ENCODE data around the gene WNT3.
A peak's percentile ranks its signal among the peaks of the same experiment; 100 is the strongest.

The WNT3 gene

DNA sequence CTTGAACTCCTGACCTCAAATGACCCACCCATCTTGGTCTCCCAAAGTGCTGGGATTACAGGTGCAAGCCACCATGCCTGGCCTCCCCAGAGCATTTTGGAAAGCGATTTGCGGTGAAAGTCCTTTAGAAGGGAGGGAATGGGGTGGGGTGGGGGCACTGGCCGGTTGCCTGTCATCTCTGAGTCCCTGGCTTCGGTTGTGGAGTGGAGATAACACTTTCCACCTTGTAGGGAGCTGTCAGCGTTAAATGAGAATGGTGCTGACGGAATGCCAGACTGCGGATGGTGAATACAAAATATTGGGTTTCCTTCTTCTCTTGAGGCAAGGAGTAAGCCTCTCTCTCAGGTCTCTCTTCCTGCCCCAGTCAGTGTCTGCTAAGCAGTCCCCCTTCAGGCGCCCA lies 5.2 kb upstream of the WNT3 start:
- H3K9me3 Mint-ChIP-seq: no peaks in the 10 kb centered on the region
- H3K4me1 Mint-ChIP-seq: peaks cover 15% of the 10 kb centered on the region
- no peak overlapping the region for H3K4me3 Mint-ChIP-seq
- H3K27ac Mint-ChIP-seq: no peak overlapping the region
- ATAC-seq: no peak
- H3K36me3 Mint-ChIP-seq: no peaks in the 10 kb centered on the region
- DNase-seq (ENCODE audit: low spot score in 2 of 2): no peak

DNA sequence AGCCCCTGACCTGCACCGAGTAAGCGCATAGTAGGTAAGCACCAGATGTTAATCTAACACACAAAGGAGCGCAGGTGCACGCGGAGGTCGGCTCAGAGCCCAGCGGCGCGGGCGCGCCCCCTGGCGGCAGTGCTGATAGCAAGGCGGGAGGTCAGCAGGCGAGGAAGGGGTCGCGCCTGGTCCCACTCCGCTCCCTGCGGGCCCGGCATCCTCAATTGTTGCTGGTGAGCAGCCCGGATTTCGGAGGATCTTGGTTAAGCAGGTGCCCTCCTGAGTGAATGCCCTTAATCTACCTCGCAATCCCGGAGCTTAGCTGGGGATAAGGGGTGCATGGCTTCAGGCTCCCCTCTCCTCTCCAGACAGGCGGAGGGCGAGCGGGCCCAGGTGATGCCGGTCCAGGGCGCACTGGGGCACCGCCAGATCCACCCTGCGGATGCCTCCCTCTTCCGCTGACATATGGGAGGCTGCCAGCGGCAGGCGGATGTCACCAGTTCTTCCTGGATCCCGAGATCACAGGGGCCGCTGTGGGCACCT lies 4.0 kb upstream of the WNT3 start:
- H3K9me3 Mint-ChIP-seq: no peaks in the 10 kb centered on the region

DNA sequence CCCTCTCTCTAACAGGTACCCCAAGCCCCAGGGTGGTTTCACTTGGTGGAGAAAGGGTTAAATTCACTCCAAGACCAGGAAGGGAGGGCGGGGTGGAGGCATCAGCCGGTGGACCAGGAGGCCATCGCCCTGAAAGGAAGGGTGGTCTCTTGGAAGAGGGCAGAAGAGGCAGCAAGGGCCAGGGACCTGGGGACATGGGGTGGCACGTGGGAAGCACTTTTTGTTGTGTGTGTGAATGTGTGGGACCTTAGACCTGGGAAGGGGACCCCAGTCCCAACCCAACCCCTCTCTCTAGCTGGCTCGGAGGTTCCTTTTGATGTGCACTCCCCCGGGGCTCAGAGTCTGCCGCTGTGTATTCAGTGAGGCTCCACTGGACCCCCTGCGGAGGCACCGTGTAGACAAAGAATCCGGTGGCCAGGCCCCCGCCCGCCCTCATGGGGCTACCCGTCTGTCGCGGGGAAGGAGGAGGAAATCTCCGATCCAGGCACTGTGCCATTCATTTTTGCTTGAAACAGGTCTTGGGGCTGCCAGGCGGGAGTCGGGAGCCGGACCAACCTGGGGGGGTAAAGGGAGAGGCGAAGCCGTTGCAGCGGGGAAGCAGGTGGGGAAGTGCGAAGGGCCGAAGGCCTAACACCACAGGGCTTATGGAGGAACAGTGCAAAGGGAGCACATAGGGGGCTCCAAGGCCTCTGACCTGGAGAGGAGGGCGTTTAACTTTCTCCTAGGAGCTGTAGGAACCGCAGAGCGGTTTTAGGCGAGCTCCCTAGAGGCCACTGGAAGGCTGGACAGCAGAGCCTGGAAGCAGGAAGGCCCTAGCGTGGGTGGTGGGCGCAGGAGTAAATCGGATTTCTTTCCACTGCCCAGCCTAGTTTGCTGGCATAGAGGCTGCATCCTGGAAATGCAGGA lies 3.2 kb upstream of the WNT3 start:
- Mint-ChIP-seq H3K4me3 (no peak overlapping the region), H3K27ac (no peak overlapping the region)
- ATAC-seq: no peak

More for the DNA sequence above, 4.0 kb upstream of the WNT3 start:
- DNase-seq (ENCODE audit: low spot score in 2 of 2) (peak in 1 of 2 donors; percentile 68), ATAC-seq (no peak)
- Mint-ChIP-seq H3K27ac (no peak overlapping the region), H3K36me3 (no peaks in the 10 kb centered on the region), H3K4me1 (peaks cover 27% of the 10 kb centered on the region), H3K4me3 (no peak overlapping the region)

DNA sequence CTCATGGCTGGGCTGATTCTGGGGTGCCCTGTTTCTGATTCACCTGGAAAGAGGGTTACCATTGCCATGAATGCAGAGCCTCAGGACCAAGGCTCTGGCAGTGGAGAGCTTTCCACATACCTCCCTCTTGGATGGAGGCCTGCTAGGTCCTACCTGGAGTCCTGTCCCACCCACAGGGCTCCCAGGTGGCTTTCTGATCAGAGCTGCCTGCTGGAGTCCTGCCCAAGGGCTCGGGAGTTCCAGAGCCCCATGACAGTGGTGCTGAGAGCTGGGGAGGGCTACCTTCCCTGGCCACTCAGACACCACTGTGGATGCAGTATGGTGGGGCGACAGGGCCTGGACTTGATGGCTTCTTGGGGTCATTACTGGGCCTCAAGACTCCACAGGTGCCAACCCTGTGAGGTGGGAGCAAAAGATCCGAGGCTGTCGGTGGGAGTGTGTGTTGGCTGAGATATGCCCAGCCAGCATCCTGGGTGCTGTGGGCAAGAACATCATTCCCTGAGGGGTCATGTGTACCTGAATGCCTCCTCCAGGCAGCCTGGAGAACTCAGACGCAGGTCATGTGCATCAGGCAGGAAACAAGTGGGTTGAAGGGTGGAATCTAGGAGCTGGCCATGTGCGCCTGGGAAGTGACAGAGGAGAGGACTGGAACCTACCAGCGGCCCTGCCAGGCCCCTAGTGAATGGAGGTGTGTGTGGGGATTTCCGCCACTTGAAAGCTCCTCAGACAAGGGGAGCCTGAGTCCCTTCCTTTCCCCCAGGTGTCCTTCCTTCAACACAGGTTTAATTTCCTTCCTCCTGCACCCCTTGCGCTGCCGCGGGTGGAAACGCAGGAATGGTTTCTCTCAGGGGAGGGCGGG lies 2.3 kb upstream of the WNT3 start:
- no peaks in the 10 kb centered on the region for H3K9me3 Mint-ChIP-seq
- ATAC-seq (no peak), DNase-seq (ENCODE audit: low spot score in 2 of 2) (no peak)
- H3K36me3 Mint-ChIP-seq: no peaks in the 10 kb centered on the region
- H3K4me3 Mint-ChIP-seq: peak overlapping the region; percentile 64
- peaks cover 38% of the 10 kb centered on the region for H3K4me1 Mint-ChIP-seq
- H3K27ac Mint-ChIP-seq: no peak overlapping the region

More for the DNA sequence above, 3.2 kb upstream of the WNT3 start:
- DNase-seq (ENCODE audit: low spot score in 2 of 2): no peak
- Mint-ChIP-seq H3K36me3 (no peaks in the 10 kb centered on the region), H3K4me1 (peaks cover 34% of the 10 kb centered on the region), H3K9me3 (no peaks in the 10 kb centered on the region)

DNA sequence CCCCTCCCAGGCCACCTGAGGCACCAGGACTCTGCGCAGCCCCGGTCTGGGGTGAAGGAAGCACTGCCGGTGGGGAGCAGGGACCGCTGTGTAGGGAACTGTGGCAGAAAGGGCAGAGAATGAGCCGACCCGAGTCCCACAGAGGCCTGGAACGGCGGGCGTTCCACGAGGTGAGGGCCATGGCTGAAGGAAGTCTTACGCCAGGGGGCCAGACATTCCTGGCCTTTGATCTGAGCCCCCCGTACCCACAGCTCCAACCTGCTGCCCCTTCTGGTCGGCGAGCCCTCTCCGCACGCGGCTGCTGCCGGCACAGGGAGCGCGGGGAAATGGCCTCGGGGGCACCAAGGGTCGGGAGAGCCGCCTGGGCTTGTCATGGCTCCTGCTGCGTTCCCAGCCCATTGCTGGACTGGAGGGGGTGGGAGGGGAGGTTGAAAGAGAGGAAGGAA lies 1.4 kb upstream of the WNT3 start:
- DNase-seq (ENCODE audit: low spot score in 2 of 2) (no peak), ATAC-seq (peak; percentile 11)
- H3K36me3 Mint-ChIP-seq: no peaks in the 10 kb centered on the region
- H3K27ac Mint-ChIP-seq: no peak overlapping the region
- H3K4me1 Mint-ChIP-seq: peaks cover 38% of the 10 kb centered on the region
- H3K9me3 Mint-ChIP-seq: no peaks in the 10 kb centered on the region
- peak overlapping the region; percentile 64 for H3K4me3 Mint-ChIP-seq

DNA sequence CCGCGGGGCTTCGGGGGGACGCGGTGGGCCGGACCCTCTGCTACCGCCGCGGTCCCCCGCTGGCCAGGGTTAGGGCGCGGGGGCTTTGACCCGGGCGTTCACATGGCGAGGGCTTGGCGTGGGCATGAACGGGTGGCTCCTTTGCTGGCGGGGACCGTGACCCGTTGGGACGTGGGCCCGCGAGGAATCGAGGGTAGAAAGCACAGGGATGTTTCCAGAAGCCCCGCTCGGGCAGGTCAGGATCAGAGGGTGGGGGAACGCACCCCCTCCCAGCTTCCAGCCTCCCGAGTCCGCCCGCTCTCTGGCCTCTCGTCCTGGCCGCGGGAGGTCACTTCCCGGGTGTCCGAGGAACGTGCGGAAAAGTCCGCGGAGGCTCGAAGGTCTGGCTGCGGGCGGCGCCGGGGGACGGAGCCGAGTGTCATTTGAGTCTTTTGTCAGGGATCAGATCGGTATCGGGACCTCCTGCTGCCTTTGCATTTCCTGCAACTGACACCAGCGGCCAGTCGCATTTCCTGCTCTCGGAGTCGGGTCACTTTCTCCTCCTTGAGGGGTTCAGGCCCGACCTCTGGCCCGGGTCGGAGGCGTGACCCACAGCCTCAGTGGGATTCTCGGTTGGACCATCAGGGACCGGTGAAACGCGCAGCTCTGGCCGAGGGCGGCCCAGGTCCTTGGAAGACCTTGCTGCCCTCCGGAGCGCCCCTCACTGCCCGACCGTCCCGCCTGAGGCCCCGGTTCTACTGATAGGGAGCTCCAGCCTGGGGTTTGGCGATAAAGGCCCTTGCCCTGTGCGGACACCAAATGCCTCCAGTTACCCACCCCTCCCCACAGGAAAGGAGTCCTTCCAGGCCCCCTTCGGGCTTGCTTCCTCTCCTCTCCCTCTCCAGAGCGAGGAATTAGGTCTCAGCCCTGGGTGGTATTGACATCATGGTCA lies 702 bp upstream of the WNT3 start:
- H3K9me3 Mint-ChIP-seq: no peaks in the 10 kb centered on the region
- H3K36me3 Mint-ChIP-seq: no peaks in the 10 kb centered on the region
- DNase-seq (ENCODE audit: low spot score in 2 of 2): no peak
- H3K4me3 Mint-ChIP-seq: peak overlapping the region; percentile 64
- peak; percentile 40 for ATAC-seq
- H3K27ac Mint-ChIP-seq: no peak overlapping the region
- peaks cover 38% of the 10 kb centered on the region for H3K4me1 Mint-ChIP-seq

DNA sequence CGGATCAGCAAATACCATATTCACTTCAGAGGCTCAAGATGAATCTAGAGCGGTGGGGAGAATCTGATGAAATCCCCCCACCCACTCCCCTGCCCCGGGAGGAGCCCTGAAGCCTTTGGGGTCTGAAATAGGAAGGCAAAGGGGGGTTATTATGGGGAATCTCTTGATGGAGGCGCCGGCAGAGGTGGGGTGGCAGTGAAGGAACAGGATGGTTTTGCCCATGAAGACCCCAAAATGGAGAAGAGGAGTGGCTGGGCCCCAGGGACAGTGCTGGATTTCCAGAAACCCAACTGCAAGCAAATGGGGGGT lies 637 bp downstream of the WNT3 start:
- Mint-ChIP-seq H3K4me3 (peak overlapping the region; percentile 64), H3K36me3 (no peaks in the 10 kb centered on the region), H3K4me1 (peaks cover 38% of the 10 kb centered on the region), H3K27ac (no peak overlapping the region), H3K9me3 (no peaks in the 10 kb centered on the region)
- DNase-seq (ENCODE audit: low spot score in 2 of 2) (no peak), ATAC-seq (no peak)

DNA sequence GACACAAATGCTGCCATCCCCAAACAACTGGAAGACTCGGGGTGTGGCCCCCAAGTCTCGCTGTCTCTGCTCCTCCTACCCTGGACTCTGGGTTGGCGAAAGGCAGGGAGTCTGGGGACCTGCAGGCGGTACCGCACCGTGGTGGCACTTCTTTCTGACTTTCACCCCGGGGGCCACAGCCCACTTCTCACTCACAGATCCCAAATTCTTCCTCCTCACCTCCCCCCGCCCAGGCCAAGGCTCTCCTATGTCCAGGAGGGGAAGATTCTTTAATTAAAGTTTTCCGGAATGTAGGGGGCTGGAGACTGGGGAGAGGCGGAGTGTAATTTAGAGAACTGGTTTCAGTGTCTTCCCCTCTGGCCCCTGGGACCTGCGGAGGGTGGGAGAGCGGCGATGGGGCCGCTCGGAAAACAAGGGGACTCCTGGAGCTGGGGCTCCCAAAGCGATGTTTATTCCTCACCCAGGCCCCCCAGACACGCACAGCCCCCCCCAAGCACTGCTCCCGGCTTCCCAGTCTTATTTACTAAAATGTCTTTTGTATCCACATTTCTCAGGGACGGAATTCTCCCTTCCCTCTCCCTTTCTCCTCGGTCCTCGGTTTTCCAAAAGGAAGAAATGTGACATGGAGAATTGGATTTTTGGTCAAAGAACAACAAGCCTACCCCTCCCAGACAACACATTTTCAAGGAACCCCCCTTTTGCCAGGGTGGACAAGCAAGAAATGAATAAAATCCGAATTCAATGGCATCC lies 1.2 kb downstream of the WNT3 start:
- no peaks in the 10 kb centered on the region for H3K36me3 Mint-ChIP-seq
- no peak for ATAC-seq
- peaks cover 38% of the 10 kb centered on the region for H3K4me1 Mint-ChIP-seq
- H3K9me3 Mint-ChIP-seq: no peaks in the 10 kb centered on the region
- H3K27ac Mint-ChIP-seq: no peak overlapping the region
- peak overlapping the region; percentile 64 for H3K4me3 Mint-ChIP-seq
- DNase-seq (ENCODE audit: low spot score in 2 of 2): no peak

DNA sequence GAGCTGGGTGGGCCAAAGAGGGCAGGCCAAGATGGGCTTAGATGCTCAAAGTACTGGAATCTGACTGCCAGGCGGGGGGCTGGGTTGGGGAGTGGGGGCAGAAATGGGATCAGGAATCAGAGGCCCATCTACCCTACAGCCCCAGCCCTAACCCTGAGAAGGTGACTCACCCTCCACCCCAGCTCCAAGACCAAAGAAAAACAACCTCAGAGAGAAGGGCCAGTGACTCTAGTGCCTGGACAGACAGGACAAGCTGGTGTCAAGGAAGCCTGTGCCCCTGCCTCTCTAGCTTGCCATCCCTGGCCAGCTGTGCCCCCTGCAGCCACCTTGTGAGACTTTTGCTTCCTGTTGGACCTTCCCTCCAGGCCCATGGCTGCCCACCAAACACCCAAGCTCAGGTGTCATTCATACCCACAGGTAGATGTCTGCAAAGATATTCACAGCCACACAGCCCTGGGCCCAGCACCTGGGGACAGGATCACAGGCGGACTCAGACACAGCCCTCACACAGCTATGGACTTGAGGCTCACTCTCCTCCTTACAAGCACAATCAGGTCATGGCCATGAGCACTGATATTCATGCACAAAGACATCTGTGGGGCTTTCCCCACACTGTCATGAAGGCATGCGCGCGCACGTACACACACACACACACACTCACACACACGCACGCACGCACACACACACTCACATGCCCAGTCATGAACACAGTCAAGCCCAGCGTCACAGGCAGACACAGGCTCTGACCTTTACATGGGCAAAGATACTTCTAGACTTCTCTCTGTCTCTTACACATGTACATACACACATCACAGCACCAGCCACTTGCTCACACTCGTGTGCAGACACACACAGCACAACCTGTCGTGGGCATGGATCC lies 2.8 kb downstream of the WNT3 start:
- ATAC-seq: no peak
- Mint-ChIP-seq H3K9me3 (no peaks in the 10 kb centered on the region), H3K36me3 (no peaks in the 10 kb centered on the region), H3K4me1 (peaks cover 38% of the 10 kb centered on the region), H3K27ac (no peak overlapping the region), H3K4me3 (no peak overlapping the region)
- DNase-seq (ENCODE audit: low spot score in 2 of 2): no peak

DNA sequence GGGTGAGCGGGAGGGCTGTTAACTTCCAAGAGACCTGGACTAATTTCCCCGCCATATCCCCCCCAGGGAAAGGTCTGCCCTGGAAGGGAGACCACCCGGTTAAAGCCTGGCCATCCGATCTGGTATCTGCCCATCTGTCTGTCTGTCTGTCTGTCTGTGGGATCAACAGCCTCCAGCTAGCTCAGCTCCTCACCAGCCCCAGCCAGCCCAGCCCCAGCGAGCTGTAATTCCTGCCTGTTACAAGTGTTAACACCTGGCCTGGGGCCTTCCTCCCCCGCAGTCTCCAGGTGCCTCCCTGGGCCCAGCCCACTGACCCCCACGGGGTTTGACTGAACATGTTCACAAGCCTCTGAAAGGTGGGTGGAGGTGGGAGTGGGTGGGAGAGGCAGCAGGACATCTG lies 4.0 kb downstream of the WNT3 start:
- H3K4me1 Mint-ChIP-seq: peaks cover 28% of the 10 kb centered on the region
- no peak for ATAC-seq
- no peak overlapping the region for H3K27ac Mint-ChIP-seq
- no peak overlapping the region for H3K4me3 Mint-ChIP-seq
- H3K9me3 Mint-ChIP-seq: no peaks in the 10 kb centered on the region
- DNase-seq (ENCODE audit: low spot score in 2 of 2): no peak
- H3K36me3 Mint-ChIP-seq: no peaks in the 10 kb centered on the region

DNA sequence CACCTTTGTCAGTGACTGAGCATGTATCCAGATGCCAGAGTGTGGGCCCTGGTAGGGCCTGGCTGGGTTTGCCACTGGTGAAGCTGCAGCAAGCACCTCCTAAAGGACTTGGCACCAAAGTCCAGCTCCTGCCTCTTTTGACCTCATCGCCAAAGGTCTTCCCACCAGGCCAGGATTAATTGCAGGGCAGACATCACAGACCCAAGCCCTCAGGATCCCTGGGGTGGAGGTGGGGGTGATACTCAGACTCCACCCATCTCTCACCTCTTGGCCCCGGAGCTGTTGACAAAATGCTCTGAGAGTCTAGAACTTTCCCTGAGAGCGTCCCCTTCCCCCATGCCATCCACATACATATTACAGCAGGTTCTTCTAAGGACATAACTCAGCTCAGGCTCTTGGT lies 4.6 kb downstream of the WNT3 start:
- ATAC-seq: no peak
- no peak overlapping the region for H3K4me3 Mint-ChIP-seq

DNA sequence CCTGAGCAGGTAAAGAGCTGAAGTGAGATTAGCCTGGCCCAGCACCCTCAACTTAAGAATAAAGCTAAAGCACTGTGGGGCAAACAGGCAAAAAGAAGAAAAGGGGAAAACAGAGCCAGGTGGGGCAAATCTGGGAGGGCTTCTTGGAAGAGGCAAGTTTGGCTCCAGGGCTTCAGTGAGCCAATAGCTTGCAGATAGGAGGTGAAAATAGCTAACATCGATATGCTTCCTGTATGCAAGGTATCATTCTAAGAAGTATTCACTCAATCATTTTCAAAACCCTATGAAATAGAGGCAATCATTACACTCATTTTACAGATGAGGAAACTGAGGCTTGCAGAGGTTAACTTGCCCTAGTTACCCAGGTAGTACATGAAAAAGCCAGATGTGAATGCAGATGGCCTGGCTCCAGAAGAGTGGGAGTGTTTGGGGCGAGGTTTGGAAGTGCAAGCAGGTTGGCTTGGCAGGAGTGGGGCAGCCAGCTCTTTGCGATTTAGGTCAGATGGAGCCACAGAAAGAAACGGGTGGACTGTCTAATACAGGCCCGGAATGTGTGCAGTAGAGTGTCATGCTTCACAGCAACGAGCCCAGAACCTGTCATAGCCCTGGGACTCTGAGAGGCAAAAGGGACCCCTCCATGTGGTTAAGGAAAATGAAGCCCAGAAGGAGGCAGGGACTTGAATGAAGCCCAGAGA lies 5.7 kb downstream of the WNT3 start:
- H3K4me3 Mint-ChIP-seq: no peak overlapping the region
- H3K9me3 Mint-ChIP-seq: no peaks in the 10 kb centered on the region
- peaks cover 14% of the 10 kb centered on the region for H3K4me1 Mint-ChIP-seq
- no peak for ATAC-seq
- H3K36me3 Mint-ChIP-seq: no peaks in the 10 kb centered on the region
- DNase-seq (ENCODE audit: low spot score in 2 of 2): no peak
- no peak overlapping the region for H3K27ac Mint-ChIP-seq

More for the DNA sequence above, 4.6 kb downstream of the WNT3 start:
- Mint-ChIP-seq H3K4me1 (peaks cover 25% of the 10 kb centered on the region), H3K9me3 (no peaks in the 10 kb centered on the region), H3K36me3 (no peaks in the 10 kb centered on the region), H3K27ac (no peak overlapping the region)
- DNase-seq (ENCODE audit: low spot score in 2 of 2): no peak

DNA sequence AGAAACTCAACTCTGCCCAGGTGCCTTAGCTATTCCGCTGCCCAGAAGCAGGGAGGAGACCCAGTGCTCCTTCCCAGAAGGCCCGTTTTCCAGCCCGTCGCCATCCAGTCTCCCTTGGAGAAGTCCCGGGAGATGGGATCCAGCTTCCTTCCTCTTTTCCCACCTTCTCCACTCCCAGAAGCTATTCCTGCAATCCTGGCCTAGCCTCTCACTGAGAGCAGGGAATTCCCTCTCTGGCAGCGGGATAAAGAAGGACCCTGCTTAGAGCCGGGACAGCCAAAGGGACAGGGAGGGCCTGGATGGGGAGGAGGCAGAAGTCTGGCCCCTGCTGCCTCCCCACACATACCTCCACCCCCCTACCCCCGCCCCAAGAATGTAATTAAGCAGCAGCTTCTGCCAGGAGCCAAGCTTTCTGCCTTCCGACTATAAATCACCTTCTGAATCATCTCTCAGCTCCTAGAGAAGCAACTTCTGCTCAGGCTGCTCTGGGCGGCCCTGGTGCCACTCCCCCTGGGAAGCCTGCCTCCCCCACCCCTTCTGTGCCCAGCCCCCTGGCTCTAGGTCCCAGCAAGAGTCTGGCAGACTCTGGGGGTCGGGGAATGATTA lies 6.4 kb downstream of the WNT3 start:
- ATAC-seq (no peak), DNase-seq (ENCODE audit: low spot score in 2 of 2) (no peak)
- Mint-ChIP-seq H3K9me3 (no peaks in the 10 kb centered on the region), H3K4me3 (no peak overlapping the region), H3K36me3 (no peaks in the 10 kb centered on the region), H3K27ac (no peak overlapping the region), H3K4me1 (peaks cover 7% of the 10 kb centered on the region)
